Activated effector memory CD4-positive, alpha-beta T cell treated with Interleukin-2 at 50 U/mL for 16 hours (primary cell): Measurements from ENCODE around the gene TRABD2B.

Source experiments
- DNase-seq: peaks from one replicate; pipeline ENCODE4 v3.0.0-alpha.2; 2020

Gene TRABD2B

DNA sequence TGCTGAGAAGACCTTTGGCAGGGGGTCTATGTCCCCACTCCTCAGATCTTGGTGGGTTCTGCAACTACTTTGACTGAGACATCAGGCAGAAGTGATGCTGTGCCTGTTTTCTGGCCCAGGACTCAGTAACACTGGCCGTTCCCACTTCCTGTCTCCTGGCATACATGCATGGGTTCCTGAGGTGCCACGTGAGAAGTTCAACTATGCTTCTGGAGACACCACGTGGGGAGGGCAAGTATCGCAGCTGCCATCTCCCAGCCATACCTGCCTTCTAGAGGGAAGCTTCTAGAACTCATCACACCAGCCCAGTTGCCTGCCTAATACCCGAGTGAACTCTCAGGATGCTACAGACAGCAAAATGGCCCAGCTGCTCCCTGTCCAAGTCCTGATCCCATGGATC is 65.8 kb downstream of the TRABD2B start:
- DNase-seq: no peak

DNA sequence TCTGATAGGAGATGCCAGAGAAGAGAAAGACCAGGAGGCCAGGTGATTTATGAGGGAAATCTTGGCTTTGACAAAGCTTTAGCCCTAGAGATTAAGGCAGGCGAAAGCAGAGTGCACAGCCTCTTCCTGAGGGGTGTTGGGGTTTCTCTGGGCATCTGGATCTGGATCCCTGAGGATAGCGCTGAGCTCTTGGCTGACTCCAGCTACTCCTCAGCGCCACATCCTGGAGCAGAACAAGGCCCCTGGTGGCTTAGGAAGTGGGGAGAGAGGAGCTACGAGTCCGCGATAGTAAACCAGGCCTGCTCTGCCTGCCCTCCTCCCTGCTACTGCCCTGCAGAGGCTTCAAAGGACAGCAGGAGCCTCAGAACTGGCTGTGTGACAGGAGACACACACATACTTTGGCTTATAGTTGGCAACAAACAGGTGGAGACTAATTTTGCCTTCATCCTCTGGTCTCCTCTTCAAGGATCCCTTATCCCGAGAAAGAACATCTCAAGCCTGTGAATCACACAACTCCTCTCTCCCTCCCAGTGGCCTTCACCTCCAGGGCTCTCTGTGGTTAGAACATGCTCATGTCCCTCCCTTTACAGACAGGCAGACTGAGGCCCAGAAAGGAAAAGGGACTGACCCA is 66.9 kb downstream of the TRABD2B start:
- DNase-seq: no peak

DNA sequence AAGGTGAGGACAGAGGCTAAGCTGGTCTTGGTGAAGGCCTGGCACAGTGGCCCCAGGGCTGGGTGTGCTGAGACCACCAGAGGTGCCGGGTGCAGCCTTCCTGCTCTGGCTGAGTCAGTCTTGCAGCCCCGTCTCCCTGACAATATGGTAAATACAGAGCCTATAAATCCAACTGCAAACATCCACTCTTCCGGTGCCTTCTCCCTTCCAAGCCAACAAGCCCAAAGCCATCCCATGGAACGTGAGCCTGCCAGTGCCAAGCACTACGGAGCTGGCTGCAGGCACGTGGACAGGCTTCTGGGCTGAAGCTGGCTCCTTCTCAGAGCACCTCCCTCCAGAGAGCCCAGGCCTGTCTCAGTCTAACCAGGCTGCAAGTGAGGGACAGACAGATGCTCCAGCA is 70.0 kb downstream of the TRABD2B start:
- no peak for DNase-seq

DNA sequence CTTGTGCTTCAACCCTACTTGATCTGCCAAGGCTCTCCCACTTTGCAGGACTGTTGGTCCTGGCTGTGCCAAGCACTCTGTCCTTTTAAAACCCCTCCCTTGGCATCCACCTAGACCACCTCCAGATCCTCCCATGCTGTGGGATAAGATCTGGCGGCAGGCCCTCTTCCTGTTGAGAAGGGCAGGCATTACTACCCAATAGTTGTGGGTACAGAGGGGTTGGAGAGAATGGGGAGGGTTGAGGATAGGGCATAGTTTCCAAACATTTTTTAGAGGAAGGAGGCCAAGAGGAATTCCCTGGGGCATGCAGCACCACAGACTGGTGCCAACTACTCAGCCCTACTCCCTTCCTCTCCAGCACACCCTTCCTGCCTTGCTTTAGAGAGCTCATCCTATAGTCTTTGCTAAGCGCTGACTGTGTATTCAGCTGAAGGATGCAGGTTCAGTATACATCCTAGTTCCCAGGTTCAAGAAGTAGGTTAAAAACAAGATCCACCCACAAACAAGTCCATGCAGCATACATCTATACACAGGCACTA is 70.7 kb downstream of the TRABD2B start:
- no peak for DNase-seq

DNA sequence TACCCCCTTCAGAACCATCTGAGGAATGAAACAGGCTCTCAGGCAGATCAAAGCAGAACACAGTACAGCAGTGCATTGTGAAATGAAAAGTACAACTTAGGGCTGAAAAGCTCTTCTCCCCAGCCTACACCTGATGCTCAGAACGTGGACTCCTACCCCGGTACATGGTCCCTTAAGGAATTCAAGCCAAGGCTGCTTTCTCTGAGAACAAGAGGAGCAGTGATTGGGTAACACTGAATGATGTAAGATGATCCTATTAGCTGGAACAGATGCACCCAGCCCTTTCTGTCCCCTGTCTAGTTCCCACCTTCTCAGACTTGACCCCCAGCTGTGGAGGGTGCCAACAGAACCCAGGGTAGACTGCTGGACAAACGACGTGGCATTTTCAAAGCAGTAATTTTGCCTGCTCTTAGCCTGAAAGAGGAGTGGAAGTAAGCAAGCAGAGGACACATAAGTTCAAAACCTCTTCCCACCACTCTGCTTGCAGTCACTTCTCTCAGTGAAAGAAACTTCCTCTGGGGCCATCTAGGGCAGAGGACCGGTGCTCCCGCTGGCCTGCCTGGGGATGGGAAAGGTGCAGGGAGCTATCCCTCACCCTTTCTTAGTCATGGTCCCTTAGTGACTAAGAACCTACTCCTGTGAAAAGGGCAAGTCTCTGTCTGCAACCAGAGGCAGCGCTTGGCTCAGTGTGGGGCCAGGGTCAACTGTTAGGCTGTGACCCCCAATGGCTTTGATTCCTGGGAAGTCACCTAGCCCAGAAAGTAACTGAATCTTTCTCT is 72.7 kb downstream of the TRABD2B start:
- no peak for DNase-seq

DNA sequence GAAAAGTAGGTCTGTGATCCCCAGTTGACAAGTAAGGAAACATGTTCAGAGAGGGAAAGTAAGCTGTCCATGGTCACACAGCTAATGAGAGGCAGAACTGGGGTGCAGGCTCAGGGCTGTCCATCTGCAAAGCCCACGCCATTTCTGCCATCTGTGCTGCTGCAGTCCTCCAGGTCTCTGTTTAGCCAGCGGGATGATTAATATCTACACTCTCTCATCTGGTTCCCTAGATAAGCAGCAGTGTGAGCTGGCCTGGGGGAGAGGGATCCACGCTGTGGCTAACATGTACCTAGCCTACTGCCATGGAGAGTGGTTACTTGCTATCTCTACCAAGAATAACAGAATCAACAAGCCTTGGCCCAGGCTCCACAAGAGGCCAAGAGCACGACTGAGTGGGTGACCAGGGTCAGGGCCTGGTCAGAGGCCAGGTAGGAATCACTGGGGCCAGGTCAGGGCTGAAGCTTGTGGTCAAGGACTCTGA is 75.2 kb downstream of the TRABD2B start:
- DNase-seq: no peak

DNA sequence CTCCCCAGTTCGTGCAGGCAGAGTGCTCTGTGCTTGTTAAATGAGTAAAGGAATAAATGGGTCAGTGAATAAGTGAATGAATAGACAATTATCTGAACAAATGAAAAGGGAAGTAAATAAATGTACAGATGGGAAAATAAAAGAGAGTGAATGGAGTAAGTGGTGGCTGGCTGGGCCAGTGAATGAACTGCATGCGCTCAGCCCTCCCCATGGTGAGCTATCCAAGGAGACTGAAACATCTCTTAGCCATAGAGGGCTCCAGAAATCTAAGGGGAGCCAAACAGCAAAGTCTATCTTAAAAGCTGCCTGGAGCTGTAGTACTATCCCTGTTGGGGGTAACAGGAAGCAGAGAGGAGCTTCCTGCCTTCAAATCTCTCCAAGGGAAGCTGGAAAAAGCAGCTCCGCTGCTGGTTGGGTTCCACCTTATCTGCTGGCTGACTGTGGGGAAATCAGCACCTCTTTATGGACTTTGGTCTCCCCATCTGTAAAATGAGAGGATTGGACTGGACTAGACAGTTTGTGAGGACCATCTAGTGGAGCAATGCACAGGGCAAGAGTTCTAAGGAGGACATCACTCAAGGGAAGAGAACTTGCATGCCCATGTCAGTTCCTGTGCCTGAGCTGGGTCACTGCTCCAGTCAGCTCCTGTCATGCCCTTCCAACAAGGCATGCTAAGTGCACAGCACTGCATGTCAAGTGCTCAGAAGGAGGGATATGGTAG is 77.9 kb downstream of the TRABD2B start:
- DNase-seq: no peak

DNA sequence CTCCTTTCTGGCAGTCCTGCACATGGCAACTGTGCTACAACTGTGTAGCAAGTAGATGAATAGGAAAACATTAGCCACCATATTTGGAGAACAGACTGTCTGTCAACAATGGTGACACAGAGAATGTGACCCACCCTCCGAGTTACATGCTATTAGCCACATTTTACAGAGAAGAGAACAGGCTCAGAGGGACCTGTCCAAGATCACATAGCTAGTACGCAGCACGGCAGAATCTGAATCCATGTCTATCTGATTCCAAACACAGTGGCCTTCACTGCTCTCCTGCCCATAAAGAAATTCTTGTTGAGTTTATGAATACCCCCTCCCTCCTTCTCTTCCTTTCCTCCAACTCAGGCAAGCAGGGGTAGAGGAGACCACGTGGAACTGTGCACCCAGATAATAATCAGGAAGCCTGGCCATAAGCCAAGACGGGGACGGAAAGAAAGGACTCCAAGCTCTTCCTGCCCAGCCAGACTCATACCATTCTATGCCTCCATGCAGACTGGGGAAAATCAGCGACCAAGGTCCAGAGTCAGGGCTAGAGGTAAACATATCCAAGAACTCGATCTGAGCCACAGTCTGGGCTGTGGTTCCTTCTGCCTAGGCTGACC is 78.8 kb downstream of the TRABD2B start:
- DNase-seq: no peak

DNA sequence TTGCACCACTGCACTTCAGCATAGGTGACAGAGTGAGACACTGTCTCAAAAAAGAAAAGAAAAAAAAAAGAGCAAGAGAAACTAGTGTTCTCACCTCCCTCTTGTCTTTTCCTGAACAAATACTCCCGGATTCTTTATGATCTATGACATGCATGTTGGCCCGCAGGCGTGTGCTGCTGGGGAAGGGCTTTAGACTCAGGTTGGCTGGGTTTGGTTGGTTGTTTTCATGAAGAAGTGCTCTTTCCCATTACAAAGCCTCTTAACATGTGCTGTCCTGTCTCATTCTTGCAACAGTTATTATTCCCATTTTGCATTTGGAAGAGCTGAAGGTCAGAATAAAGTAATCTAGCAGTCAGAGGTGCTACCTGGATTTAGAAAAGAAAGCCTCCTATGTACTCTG is 79.5 kb downstream of the TRABD2B start:
- no peak for DNase-seq

DNA sequence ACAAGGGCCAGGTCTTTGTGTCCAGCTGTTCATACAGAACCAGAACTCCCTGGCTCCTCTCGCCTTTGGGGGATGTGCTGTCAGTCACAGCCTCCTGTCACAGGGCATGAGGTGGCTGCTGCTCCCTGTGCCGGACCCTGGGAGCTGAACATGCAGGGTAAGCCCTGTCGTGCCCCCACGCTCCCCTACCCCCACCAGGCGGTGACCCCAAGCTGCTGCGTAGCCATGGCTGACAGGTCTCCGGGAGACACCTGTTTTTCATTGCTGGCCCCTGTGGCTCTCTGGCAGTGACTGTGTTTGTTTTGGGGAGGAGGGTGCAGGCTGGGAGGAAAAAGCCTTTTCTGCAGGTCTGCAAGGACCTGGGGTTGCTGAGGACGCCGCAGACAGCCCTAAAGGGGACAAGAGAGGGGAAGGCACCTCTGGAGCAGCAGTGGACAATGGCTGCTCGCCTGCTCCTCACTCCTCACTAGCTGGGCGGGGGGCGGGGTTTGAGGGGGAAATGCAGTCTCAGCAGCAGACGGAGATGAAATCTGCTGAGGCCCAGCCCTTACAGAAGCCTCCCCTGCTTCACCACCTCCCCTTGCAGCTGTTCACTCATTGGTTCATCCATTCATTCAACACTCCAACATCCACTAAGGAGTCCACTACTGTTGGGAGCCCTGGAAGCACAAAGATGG is 81.4 kb downstream of the TRABD2B start:
- DNase-seq: no peak

DNA sequence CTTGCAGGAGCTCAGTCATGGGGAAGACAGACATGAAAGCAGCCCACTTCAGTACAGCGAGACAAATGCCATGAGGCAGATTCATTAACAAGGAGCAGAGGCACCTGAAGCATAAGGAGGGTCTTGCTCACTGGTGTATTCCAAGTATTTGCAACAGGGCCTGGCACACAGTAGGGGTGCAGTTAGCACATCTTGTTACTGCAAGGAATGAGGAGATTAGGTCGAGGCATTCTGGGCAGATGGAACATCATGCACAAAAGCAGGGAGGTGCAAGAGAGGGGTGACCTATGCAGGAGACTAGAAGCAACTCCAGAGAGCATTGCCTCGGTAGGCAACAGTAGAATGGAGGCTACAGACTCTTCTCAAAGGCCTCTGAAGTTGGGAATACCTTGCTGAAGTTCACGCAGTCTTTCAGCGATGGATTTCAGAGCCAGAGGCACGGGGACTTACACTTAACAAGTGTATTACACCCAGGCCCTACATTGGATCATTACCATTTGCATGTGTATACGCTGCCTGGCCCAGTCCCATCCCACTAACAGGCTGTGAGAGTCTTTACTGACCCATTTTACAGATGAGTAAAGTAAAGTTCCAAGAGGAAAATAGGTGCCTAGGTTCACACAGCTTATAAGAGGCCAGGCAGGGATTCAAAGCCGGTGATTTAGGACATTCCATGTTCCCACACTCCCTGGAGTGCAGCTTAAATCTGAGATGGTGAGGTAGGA is 82.1 kb downstream of the TRABD2B start:
- DNase-seq: no peak

DNA sequence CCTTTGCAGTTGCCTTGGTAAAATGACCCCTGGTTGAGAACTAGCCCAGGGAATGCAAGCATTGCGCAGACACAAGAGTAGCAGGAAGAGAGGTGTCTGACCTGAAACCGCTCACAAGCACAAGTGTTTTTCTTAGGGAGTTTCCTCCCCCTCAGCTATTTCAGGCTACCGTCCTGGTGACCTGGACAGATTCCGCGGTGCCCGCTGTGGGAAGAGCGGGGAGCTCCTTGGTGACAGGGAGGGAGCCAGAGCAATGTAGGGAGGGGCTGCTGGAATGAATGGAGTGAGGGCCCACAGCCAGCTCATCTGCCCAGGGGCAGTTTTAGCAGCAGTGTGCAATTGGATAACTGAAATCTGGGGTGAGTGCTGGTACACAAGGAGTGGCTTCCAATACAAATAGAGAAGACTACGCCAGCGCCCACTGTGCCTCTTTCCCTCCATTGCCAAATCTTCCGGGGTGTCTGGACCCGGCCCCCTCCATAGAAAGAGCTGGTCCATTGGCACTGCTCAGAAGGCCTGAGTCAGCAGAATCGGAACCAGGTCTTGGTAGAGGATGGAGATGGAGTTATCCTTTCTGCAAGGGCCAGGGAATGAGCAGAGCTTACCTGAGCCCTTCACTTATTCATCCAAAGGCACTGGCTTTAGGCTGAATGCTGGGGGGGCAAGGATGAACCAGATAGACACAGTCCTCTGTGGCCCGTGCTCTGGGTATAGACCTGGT is 82.8 kb downstream of the TRABD2B start:
- no peak for DNase-seq

DNA sequence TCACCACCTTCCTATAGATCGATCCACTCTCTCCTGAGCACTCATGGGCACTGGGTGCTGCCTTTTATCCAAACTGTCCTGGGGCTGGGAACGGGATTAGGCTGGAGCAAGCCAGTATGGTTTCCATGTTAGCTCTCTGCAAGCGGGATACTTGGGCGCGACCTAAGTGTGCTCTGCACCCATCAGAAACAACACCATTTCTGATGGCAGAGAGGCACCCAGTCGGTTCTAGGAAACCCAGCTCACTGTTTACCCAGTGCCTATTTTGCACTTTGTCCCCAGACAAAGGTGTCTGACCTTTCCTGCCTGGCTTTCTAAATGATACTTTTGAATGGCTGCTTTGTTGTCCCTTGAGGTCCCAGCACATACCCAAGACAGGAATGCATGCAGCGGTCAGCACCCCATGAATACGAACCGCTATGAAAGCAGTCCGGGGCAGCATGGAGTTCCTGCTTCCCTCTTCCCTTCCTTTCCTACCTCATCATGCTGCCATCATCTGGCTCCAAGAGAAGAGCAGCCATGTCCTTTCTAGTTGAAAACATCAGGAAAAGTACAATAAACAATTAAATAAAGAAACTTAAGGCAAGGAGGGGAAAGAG is 83.9 kb downstream of the TRABD2B start:
- no peak for DNase-seq

DNA sequence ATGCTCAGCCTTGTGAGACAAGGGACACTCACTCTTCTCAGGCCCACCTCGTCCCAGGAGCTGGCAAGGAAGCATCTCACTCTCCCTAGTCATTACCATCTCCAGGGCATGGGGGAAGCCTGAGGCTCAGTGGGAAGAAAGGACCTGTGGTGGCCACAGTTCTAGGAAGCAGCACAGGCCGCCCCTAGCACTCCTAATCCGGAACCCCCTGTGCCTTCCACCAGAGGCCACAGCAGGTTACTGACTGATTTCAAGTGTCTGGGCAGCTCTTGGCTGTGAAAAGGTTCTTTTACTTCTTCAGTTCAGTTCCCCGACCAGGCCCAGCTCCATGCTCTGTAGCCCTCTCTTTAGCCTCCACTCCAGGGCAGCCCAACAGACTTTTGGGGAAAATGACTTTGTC is 84.4 kb downstream of the TRABD2B start:
- no peak for DNase-seq

DNA sequence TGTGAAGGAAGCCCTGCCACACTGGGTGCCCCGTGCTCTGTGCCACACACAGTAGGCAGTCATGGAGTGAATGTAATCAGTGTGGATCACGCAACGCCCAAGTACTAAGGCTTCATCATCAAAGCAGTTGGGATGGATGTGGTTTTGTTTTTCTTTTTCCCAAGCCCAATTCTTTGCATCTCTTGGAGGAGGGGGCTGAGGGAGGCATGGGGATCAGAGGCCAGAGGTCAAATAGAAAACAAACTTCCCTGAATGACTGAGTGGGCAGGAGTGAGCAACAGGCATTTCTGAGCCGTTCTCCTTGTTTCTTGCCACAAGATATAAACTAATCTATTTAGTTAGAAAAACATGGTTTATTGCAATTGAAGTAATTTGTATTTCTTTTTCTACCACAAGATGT is 85.3 kb downstream of the TRABD2B start:
- DNase-seq: no peak

DNA sequence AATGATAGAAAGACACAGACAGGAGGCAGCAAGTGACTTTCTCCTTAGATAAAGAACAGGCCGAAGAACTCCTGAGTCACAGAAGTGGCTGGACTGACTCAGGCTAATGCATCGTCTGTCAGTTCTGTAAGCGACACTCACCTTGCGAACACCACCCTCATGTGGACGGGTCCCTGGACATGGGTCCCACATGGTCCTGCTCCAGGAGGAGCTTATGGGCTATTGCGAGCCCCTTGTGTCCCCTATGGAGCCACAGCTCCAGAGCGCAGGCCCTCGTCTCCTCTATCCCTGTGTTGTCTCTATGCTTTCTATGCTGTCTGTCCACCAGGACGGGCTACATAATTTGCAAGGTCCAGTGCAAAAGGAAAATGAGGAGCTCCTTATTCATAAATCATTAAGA is 85.8 kb downstream of the TRABD2B start:
- DNase-seq: no peak

DNA sequence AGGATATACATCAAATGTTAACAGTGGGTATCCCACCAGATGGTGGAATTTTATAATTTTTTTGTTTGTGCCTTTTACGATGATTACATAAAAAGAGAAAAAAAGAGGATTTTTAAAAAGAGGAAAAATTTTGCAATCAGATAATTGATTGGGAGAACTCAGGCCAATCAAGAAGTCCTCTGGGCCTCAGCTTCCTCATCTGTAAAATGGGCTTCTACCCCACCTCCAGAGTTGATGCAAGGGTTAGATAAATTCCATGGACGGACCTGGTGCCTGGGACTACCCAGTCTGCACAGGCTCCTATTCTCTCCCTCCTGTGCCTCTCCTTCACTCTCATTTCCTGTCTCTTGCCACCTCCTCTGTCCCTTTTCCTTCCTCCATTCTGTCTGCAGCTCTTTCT is 88.9 kb downstream of the TRABD2B start:
- no peak for DNase-seq

DNA sequence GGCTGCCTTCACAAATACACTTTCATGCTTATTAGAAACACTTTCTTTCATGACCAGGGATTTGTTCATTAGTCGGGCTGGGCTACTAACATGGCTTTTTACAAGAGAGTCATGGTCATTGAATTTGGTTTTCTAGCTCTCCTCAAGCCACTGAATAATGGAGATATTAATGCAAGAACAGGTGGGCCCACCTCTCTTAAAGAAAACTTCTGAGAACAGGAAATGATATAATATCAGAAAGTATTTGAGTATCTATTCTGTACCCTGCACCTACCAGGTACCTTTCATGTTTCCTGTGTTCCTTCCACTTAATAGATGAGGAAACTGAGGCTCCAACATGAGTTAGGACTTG is 90.0 kb downstream of the TRABD2B start:
- no peak for DNase-seq

DNA sequence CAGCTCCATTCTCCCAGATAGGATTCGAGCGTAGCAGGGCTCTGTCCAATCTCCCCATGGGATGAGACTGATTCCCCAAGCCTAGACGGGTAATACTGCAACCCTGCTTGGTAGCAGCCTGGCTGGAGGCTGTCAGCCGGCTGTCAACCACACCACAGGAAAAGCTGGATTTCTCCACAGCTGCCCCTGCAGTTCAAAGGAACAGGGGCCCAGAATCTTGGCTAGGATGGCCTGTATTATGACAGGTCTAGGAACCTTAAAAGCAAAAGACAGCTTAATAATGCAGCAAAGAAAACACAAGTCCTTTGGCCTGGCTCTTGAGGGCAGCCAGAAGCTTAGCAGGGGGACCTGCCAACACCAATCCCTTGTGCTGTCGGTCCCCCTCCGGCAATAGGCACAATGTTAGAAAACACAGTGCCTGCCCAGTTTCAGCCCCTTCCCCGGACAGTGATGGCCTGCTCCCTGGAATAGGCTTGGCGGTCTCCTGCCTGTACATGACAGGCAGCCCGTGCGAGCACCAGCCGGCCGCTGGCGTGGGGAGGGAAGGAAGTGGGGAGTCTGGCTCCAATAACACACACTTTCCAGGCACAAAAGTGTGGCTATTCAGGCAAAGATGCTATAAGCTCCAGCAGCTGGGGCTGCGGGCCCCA is 90.5 kb downstream of the TRABD2B start:
- DNase-seq: no peak

DNA sequence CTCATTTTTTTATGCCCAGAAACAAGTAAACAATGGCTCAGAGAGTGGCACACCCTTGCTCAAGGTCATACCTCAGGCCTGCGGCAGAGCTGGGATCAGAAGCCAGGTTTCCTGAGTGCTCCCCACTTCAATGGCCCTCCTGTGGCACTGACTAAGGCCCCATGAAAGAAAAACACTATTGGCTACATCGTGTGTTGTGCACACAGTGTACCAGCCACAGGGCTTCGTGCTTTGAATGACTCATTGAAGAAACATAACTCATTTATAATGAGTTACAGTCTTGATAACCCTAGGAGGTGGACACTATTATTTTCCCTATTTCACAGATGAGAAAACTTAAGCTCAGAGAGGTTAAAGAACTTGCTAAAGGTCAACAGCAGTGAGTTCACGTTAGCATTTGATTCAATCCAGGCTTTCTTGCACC is 91.2 kb downstream of the TRABD2B start:
- no peak for DNase-seq
